MM.1S (cell line): ENCODE results near the gene FGR.

Experiments used
- DNase-seq: peaks from one replicate; pipeline ENCODE4 v3.0.0-alpha.2; 2015
- H2AFZ ChIP-seq: fragments of 300-600 bp; sonication (generic); 2 replicates; pipeline ENCODE4 v1.6.0; 2016; ENCODE audit warnings: antibody characterized with exemption, low read length
- H3F3A ChIP-seq: fragments of 300-600 bp; sonication (generic); 2 replicates; pipeline ENCODE4 v1.6.1; 2016; ENCODE audit warnings: mild to moderate bottlenecking, antibody characterized with exemption, low read length, moderate library complexity, mixed read lengths; ENCODE audit not compliant: insufficient read depth
- H3K27ac ChIP-seq: fragments of 300-600 bp; sonication (generic); 2 replicates; pipeline ENCODE4 v1.5.1; 2016; ENCODE audit warnings: mild to moderate bottlenecking, low read length
- H3K27me3 ChIP-seq: fragments of 300-600 bp; sonication (generic); replicated peaks from 2 replicates; pipeline ENCODE4 v1.6.0; 2016; ENCODE audit warnings: low read length; ENCODE audit not compliant: insufficient read depth
- H3K36me3 ChIP-seq: fragments of 300-600 bp; sonication (generic); replicated peaks from 2 replicates; pipeline ENCODE4 v1.6.1; 2016; ENCODE audit warnings: mild to moderate bottlenecking, low read length, mixed read lengths; ENCODE audit not compliant: insufficient read depth
- H3K4me1 ChIP-seq: fragments of 300-600 bp; sonication (generic); 2 replicates; pipeline ENCODE4 v1.6.1; 2016; ENCODE audit warnings: low read length, mixed read lengths
- H3K4me2 ChIP-seq: fragments of 300-600 bp; sonication (generic); 2 replicates; pipeline ENCODE4 v1.6.0; 2016; ENCODE audit warnings: low read depth, low read length
- H3K4me3 ChIP-seq: fragments of 300-600 bp; sonication (generic); 2 replicates; pipeline ENCODE4 v1.5.1; 2016; ENCODE audit warnings: low read length, mixed read lengths
- H3K79me2 ChIP-seq: fragments of 300-600 bp; sonication (generic); 2 replicates; pipeline ENCODE4 v1.6.1; 2016; ENCODE audit warnings: mixed run types, low read length, mixed read lengths
- H3K9ac ChIP-seq: fragments of 300-600 bp; sonication (generic); 2 replicates; pipeline ENCODE4 v1.6.1; 2016; ENCODE audit warnings: low read length, mixed read lengths
- H3K9me2 ChIP-seq: fragments of 300-600 bp; sonication (generic); replicated peaks from 2 replicates; pipeline ENCODE4 v1.6.1; 2016; ENCODE audit warnings: mild to moderate bottlenecking, low read length, mixed read lengths; ENCODE audit not compliant: insufficient read depth
- H3K9me3 ChIP-seq: fragments of 300-600 bp; sonication (generic); replicated peaks from 2 replicates; pipeline ENCODE4 v1.6.1; 2016; ENCODE audit warnings: mild to moderate bottlenecking, low read length, mixed read lengths; ENCODE audit not compliant: insufficient read depth
- H4K20me1 ChIP-seq: fragments of 300-600 bp; sonication (generic); 2 replicates; pipeline ENCODE4 v1.6.1; 2016; ENCODE audit warnings: mild to moderate bottlenecking, low read length, moderate library complexity, mixed read lengths; ENCODE audit not compliant: insufficient read depth
- EZH2 ChIP-seq: fragments of 300-600 bp; sonication (generic); optimal IDR thresholded peaks from 2 replicates; pipeline ENCODE3; 2017; ENCODE audit warnings: low read depth, mild to moderate bottlenecking, antibody characterized with exemption, low read length, mixed read lengths
- EZH2phosphoT487 ChIP-seq: fragments of 300-600 bp; sonication (generic); IDR thresholded peaks from 2 replicates; pipeline ENCODE4 v1.6.1; 2018; ENCODE audit warnings: antibody characterized with exemption, low read length
- TF ChIP-seq, protein P1 (sequence below): fragments of 300-600 bp; sonication (generic); IDR thresholded peaks from 2 replicates; pipeline ENCODE4 v1.5.1; 2016; ENCODE audit warnings: antibody characterized with exemption, low read length, mixed read lengths

Gene FGR

DNA sequence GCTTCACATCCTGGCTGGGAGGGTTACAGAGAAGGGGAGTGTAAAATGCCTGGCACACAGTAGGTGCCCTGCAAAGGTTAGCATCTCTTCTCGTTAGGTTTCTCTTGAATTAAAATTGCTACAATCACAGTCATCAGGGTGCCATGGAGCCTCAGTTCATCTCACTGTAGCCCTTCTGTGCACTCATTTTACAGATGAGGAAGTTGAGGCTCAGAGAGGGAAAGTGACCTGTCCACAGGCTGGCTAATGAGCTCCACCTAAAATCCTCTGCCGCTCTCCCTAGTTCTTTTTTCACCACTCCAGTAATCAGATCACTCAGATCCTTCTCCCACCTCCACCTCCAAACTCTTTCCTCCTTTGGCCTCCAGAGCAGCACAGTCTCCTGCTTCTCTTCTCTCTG is 17.6 kb downstream of the FGR start:
- Histone ChIP-seq H3K4me1 (no peaks in the 10 kb centered on the region), H3K9ac (no peak overlapping the region), H3K27ac (no peak overlapping the region)

DNA sequence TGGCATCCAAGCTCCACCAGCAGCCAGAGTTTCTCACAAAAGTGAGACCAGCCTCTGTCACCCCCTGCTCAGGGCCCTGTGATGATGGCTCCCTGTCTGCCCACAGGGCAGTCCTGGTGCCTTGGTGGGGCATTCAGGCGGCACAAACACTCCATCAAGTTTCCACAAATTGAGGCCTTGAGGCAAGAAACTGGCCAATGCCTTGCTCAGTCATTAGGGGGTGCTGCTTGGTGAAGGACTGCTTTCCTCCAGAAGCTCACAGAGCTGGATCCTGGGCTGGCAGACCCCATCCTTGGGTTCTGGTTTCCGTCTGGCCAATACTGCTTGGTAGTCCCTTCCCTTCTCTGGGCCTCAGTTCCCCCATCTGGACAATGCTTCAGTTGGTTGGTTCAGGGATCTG is 18.5 kb downstream of the FGR start:
- no peaks in the 10 kb centered on the region for H3K4me1 ChIP-seq
- no peaks in the 10 kb centered on the region for H4K20me1 ChIP-seq
- no peak overlapping the region for H3K4me3 ChIP-seq
- no peak for TF ChIP-seq EZH2phosphoT487
- TF ChIP-seq, protein P1, sequence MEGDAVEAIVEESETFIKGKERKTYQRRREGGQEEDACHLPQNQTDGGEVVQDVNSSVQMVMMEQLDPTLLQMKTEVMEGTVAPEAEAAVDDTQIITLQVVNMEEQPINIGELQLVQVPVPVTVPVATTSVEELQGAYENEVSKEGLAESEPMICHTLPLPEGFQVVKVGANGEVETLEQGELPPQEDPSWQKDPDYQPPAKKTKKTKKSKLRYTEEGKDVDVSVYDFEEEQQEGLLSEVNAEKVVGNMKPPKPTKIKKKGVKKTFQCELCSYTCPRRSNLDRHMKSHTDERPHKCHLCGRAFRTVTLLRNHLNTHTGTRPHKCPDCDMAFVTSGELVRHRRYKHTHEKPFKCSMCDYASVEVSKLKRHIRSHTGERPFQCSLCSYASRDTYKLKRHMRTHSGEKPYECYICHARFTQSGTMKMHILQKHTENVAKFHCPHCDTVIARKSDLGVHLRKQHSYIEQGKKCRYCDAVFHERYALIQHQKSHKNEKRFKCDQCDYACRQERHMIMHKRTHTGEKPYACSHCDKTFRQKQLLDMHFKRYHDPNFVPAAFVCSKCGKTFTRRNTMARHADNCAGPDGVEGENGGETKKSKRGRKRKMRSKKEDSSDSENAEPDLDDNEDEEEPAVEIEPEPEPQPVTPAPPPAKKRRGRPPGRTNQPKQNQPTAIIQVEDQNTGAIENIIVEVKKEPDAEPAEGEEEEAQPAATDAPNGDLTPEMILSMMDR: no peak
- H3K79me2 ChIP-seq: no peaks in the 10 kb centered on the region
- H3K27me3 ChIP-seq: no peaks in the 10 kb centered on the region
- H3K27ac ChIP-seq: no peak overlapping the region
- H2AFZ ChIP-seq: no peak overlapping the region
- no peak overlapping the region for H3K9ac ChIP-seq
- H3F3A ChIP-seq: no peaks in the 10 kb centered on the region
- no peak for DNase-seq
- no peak overlapping the region for H3K4me2 ChIP-seq
- no peaks in the 10 kb centered on the region for H3K9me2 ChIP-seq
- no peaks in the 10 kb centered on the region for H3K9me3 ChIP-seq
- H3K36me3 ChIP-seq: no peaks in the 10 kb centered on the region

More for the DNA sequence above, 17.6 kb downstream of the FGR start:
- Histone ChIP-seq H3K9me2 (no peaks in the 10 kb centered on the region), H3K79me2 (no peaks in the 10 kb centered on the region), H3K9me3 (no peaks in the 10 kb centered on the region), H3K4me3 (no peak overlapping the region), H4K20me1 (no peaks in the 10 kb centered on the region), H3K27me3 (no peaks in the 10 kb centered on the region), H3K4me2 (no peak overlapping the region), H2AFZ (no peak overlapping the region), H3K36me3 (no peaks in the 10 kb centered on the region), H3F3A (no peaks in the 10 kb centered on the region)
- no peak for DNase-seq
- TF ChIP-seq EZH2phosphoT487 (no peak), EZH2 (no peak)
- TF ChIP-seq, protein P1: no peak

DNA sequence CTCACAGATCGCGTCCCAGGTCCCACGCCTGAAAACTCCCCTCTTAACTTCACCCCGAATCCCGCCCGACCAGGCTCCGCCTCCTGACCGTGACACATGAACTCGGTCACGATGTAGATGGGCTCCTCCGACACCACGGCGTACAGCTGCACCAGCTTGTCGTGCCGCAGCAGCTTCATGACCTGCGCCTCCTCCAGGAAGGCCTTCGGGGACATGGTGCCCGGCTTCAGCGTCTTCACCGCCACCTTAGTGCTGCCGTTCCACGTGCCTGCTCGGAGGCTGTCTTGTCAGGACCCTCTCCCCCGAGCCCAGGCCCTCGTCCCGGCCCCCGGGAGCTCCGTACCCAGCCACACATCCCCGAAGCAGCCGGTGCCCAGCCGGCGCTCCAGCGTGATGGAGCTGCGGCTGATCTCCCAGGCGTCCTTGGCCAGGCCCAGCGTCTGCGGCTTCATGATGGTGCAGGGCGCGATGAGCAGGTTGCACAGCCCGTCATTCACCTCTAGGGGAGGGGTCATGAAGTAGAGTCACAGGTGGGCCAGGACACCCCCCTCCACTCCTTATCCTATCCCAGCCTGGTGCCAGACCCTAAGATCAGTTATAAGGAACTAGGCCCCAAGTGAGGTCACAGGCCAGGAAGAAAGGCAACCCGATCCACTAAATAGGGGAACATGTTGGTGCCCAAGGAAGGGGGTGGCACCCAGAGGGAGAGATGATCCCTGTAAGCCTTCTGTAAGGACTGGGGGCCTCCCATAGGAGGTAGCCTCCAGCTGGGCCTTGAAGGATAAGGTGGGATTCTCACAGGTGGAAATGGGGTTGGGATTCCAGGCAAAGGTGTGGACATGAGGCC is 19.4 kb downstream of the FGR start:
- Histone ChIP-seq H2AFZ (no peak overlapping the region), H3K4me1 (no peaks in the 10 kb centered on the region), H3K4me2 (no peak overlapping the region), H3K9me3 (no peaks in the 10 kb centered on the region), H3K36me3 (no peaks in the 10 kb centered on the region), H4K20me1 (no peaks in the 10 kb centered on the region), H3K9me2 (no peaks in the 10 kb centered on the region), H3K27ac (no peak overlapping the region), H3K9ac (no peak overlapping the region), H3F3A (no peaks in the 10 kb centered on the region), H3K79me2 (no peaks in the 10 kb centered on the region), H3K27me3 (no peaks in the 10 kb centered on the region), H3K4me3 (no peak overlapping the region)
- no peak for TF ChIP-seq EZH2phosphoT487
- TF ChIP-seq, protein P1: no peak
- no peak for TF ChIP-seq EZH2
- no peak for DNase-seq
